DOHH2 (cell line): Measurements from ENCODE around the gene SEMA3A.

Source experiments
- CTCF ChIP-seq: fragments of 200-600 bp; sonication (generic); IDR thresholded peaks from one replicate; pipeline ENCODE4 v1.5.1; 2014; ENCODE audit warnings: antibody characterized with exemption, mild to moderate bottlenecking, low read depth, low read length; ENCODE audit not compliant: poor library complexity, severe bottlenecking
- EZH2phosphoT487 ChIP-seq: fragments of 200-600 bp; sonication (generic); IDR thresholded peaks from 2 replicates; pipeline ENCODE4 v1.6.1; 2017; ENCODE audit warnings: borderline replicate concordance, mild to moderate bottlenecking, antibody characterized with exemption, low read length, moderate library complexity, mixed read lengths

GRCh38 chr7:84085147-84085546 is 109.4 kb downstream of the SEMA3A start:
- no peak for TF ChIP-seq EZH2phosphoT487
- TF ChIP-seq CTCF, result no peak
